Testis (tissue), 3 donors: ENCODE measurements around the gene DTNB. TPM values are rescaled to one million over a fixed set of nuclear protein-coding genes. Genes with fewer than 3 reads are reported as not detected.

Experiments
- DNase-seq: peaks from one replicate; pipeline ENCODE4 v3.0.0-alpha.2; 2019
- H3K27ac ChIP-seq, 2 donors: fragments of 200-600 bp; sonication (generic); one replicate each; pipeline ENCODE4 v1.5.1; 2019
- H3K27me3 ChIP-seq: fragments of 200-600 bp; sonication (generic); one replicate; pipeline ENCODE4 v1.5.1; 2019
- H3K36me3 ChIP-seq: fragments of 200-600 bp; sonication (generic); one replicate; pipeline ENCODE4 v1.5.1; 2017; ENCODE audit warnings: low read depth; ENCODE audit errors: missing control alignments
- H3K4me1 ChIP-seq: fragments of 200-600 bp; sonication (generic); one replicate; pipeline ENCODE4 v1.5.1; 2019
- H3K4me3 ChIP-seq, 2 donors: fragments of 200-600 bp; sonication (generic); one replicate each; pipeline ENCODE4 v1.5.1; 2017 to 2019
- H3K9me3 ChIP-seq: fragments of 200-600 bp; sonication (generic); one replicate; pipeline ENCODE4 v1.5.1; 2017
- CTCF ChIP-seq, 3 experiments: fragments of 450-650 bp in 2 of 3; fragments of 200-600 bp in 1 of 3; sonication (generic) in 1 of 3; IDR thresholded peaks; one replicate each; pipeline ENCODE4 v1.5.1; 2016 to 2019; ENCODE audit warnings: antibody characterized with exemption in 3 of 3, mild to moderate bottlenecking in 2 of 3, moderate library complexity in 1 of 3
- POLR2A ChIP-seq: fragments of 450-650 bp; IDR thresholded peaks from one replicate; pipeline ENCODE4 v1.6.1; 2017; ENCODE audit warnings: antibody characterized with exemption, mild to moderate bottlenecking, moderate library complexity
- WGBS, 2 donors: methylation state at CpG; one replicate each; pipeline ENCODE4 v1.1.5; 2018; 5-methylcytosine and 5-hydroxymethylcytosine counted together
- intact Hi-C: fragments of 100-400 bp; cut with DNase I; formaldehyde crosslinking; loops from one replicate; pipeline ENCODE4 v1.15.1; 2023; ENCODE audit warnings: low total_unique reads
- polyA plus RNA-seq: library from polyadenylated mRNA; stranded (reverse); fragments of 350-450 nt; fragmentation: Illumina TruSeq; extraction: RNeasy Lipid Tissue Mini Kit (QIAGEN cat#74804); gene quantifications from one replicate; pipeline ENCODE4 v1.2.3, GENCODE V29; 2014; ENCODE audit warnings: low read depth, low replicate concordance; ENCODE audit not compliant: insufficient read depth
- total RNA-seq, 2 donors: library from RNA; depleted of rRNA; stranded (reverse); fragments of >200 nt; gene quantifications; one replicate each; pipeline ENCODE4 v1.2.3, GENCODE V29; 2016

Gene DTNB
- total and polyA plus RNA-seq, 3 donors from 2014 or later: 21.9 to 47.3 (median 45.1) TPM

GRCh38 chr2:25339791-25340180, 333.6 kb downstream of the DTNB start:
- intact Hi-C loops: no loop called here
- Histone ChIP-seq H3K4me3 (peak overlapping the region; percentile 71 to 76), H3K27me3 (no peaks in the 10 kb centered on the region), H3K4me1 (peaks cover 45% of the 10 kb centered on the region), H3K36me3 (no peaks in the 10 kb centered on the region), H3K9me3 (no peaks in the 10 kb centered on the region), H3K27ac (peak overlapping the region; percentile 53 to 84)
- 25 to 60% methylated on average over 2 to 18 of the region's 18 CpGs for WGBS, 2 donors
- peak; percentile 57 for DNase-seq
- no peak for TF ChIP-seq POLR2A
- no peak for TF ChIP-seq CTCF (IDR thresholded peaks at IDR 0.05)

GRCh38 chr2:25339211-25339674, 334.1 kb downstream of the DTNB start:
- H3K4me3 ChIP-seq: no peak overlapping the region
- no peaks in the 10 kb centered on the region for H3K9me3 ChIP-seq
- DNase-seq: no peak
- 24 to 27% methylated on average over 3 to 8 of the region's 8 CpGs for WGBS, 2 donors
- TF ChIP-seq CTCF (IDR thresholded peaks at IDR 0.05) (no peak), POLR2A (no peak)
- peaks cover 45% of the 10 kb centered on the region for H3K4me1 ChIP-seq
- intact Hi-C loops: no loop called here
- no peak overlapping the region for H3K27ac ChIP-seq
- H3K27me3 ChIP-seq: no peaks in the 10 kb centered on the region
- no peaks in the 10 kb centered on the region for H3K36me3 ChIP-seq

GRCh38 chr2:25338401-25338800, 335.0 kb downstream of the DTNB start:
- no peaks in the 10 kb centered on the region for H3K9me3 ChIP-seq
- no peaks in the 10 kb centered on the region for H3K27me3 ChIP-seq
- no peak overlapping the region for H3K4me3 ChIP-seq
- peaks cover 45% of the 10 kb centered on the region for H3K4me1 ChIP-seq
- no peaks in the 10 kb centered on the region for H3K36me3 ChIP-seq
- 60 to 65% methylated on average over 6 to 13 of the region's 13 CpGs for WGBS, 2 donors
- TF ChIP-seq CTCF (IDR thresholded peaks at IDR 0.05) (no peak), POLR2A (no peak)
- no peak overlapping the region for H3K27ac ChIP-seq
- intact Hi-C loops: no loop called here
- no peak for DNase-seq

- TF ChIP-seq POLR2A (no peak), CTCF (IDR thresholded peaks at IDR 0.05) (no peak)
- H3K9me3 ChIP-seq: no peaks in the 10 kb centered on the region
- H3K27me3 ChIP-seq: no peaks in the 10 kb centered on the region
- DNase-seq: no peak
- WGBS, 2 donors: 83 to 87% methylated on average over 6 to 7 of the region's 7 CpGs
- no peaks in the 10 kb centered on the region for H3K36me3 ChIP-seq
- H3K27ac ChIP-seq: no peak overlapping the region
- no peak overlapping the region for H3K4me3 ChIP-seq
- intact Hi-C loops: no loop called here
- H3K4me1 ChIP-seq: peaks cover 45% of the 10 kb centered on the region
Measured at GRCh38 chr2:25337891-25338290, 335.5 kb downstream of the DTNB start.

GRCh38 chr2:25337276-25337675, 336.1 kb downstream of the DTNB start:
- Histone ChIP-seq H3K4me1 (peaks cover 45% of the 10 kb centered on the region), H3K4me3 (no peak overlapping the region), H3K27me3 (no peaks in the 10 kb centered on the region), H3K27ac (no peak overlapping the region), H3K9me3 (no peaks in the 10 kb centered on the region), H3K36me3 (no peaks in the 10 kb centered on the region)
- WGBS, 2 donors: 77 to 81% methylated on average over 10 of the region's 10 CpGs
- no peak for DNase-seq
- intact Hi-C loops: no loop called here
- TF ChIP-seq POLR2A (no peak), CTCF (IDR thresholded peaks at IDR 0.05) (no peak)
